HL-60 (cell line): ENCODE measurements around the gene NUP210.

Source experiments
- CTCF ChIP-seq: IDR thresholded peaks from one replicate; pipeline ENCODE4 v1.5.1; 2011; ENCODE audit warnings: low read length, control low read depth, inconsistent platforms; ENCODE audit not compliant: insufficient read depth
- GABPA ChIP-seq: IDR thresholded peaks from 2 replicates; pipeline ENCODE4 v1.6.1; 2012; ENCODE audit warnings: low read depth
- POLR2AphosphoS5 ChIP-seq: IDR thresholded peaks from 2 replicates; pipeline ENCODE4 v1.6.1; 2012; ENCODE audit warnings: low read depth

DNA sequence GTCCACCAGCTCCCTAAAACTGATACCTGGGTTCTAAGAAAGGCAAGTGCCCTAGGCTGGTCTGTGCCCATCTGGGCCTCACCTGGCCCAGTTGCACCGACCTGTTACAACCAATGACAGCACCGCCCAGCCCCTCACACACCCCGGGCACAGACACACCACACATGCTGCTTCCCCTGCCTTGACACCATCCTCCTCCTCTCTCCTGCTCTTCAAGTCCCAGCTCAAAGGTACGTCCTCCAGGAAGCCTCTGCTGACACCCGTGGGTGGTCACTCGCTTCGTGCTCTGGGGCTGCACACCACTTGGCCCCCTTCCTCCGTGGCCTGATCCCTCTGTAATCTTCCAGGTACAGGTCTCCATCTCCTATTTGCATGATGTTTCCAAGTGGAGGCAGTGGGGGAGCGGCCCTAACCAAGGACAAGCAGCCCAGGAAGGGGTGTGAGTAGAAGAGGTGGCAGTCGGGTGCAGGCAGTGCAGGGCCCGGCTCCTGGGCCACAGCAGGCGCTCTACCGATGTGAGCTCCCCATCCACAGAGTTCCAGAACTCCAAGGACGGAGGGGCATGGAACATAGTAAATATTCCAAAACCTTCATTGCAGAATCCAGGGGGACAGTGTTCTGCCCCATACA is 144.6 kb downstream of the NUP210 start:
- no peak for TF ChIP-seq CTCF
- TF ChIP-seq POLR2AphosphoS5: no peak
- no peak for TF ChIP-seq GABPA
